H1 (cell line): ENCODE data around the gene EPS8. TPM values are rescaled to one million over a fixed set of nuclear protein-coding genes. Genes with fewer than 3 reads are reported as not detected.

Experiments used
- CTCF ChIA-PET: fragments of 300-600 bp; sonication (Branson Sonifier 250); formaldehyde crosslinking; loops from one replicate; lab custom pipeline; 2021; ENCODE audit not compliant: partially characterized antibody; lab: Charles Lee
- POLR2A ChIA-PET: fragments of 300-600 bp; sonication (Branson Sonifier 250); formaldehyde crosslinking; loops from one replicate; lab custom pipeline; 2021; ENCODE audit warnings: inconsistent platforms; ENCODE audit not compliant: partially characterized antibody; lab: Charles Lee
- DNase-seq, 2 experiments: peaks; one replicate each; pipeline versions ENCODE4 v3.0.0 to v3.0.0-alpha.2; 2010 to 2022; ENCODE audit warnings: low spot score in 2 of 2, low read depth in 1 of 2, mixed read lengths in 1 of 2
- FAIRE-seq: peaks from 2 replicates; lab custom pipeline; 2011; peaks lifted over from hg19 to GRCh38; lab: Jason Lieb, UNC
- H2AFZ ChIP-seq: 2 replicates; pipeline ENCODE4 v1.8.1; 2012; ENCODE audit warnings: low read length, inconsistent platforms
- H2AK5ac ChIP-seq: 2 replicates; pipeline ENCODE4 v1.6.1; 2013; ENCODE audit warnings: low read depth, low read length
- H2BK120ac ChIP-seq: replicated peaks from 2 replicates; pipeline ENCODE3; 2013; ENCODE audit warnings: low read depth, low read length, inconsistent platforms
- H2BK12ac ChIP-seq: 2 replicates; pipeline ENCODE4 v1.6.1; 2013; ENCODE audit warnings: low read depth, low read length
- H2BK15ac ChIP-seq: 2 replicates; pipeline ENCODE4 v1.6.1; 2013; ENCODE audit warnings: low read length
- H2BK20ac ChIP-seq: 2 replicates; pipeline ENCODE4 v1.6.1; 2013; ENCODE audit warnings: low read length
- H2BK5ac ChIP-seq: 2 replicates; pipeline ENCODE4 v1.6.1; 2013; ENCODE audit warnings: low read depth, low read length
- H3K14ac ChIP-seq: 2 replicates; pipeline ENCODE4 v1.6.1; 2013; ENCODE audit warnings: inconsistent platforms; ENCODE audit not compliant: insufficient read length
- H3K18ac ChIP-seq: 2 replicates; pipeline ENCODE4 v1.6.1; 2013; ENCODE audit warnings: low read length; ENCODE audit errors: extremely low read depth
- H3K23ac ChIP-seq: 2 replicates; pipeline ENCODE4 v1.6.1; 2013; ENCODE audit warnings: inconsistent platforms; ENCODE audit not compliant: insufficient read length
- H3K23me2 ChIP-seq: 2 replicates; pipeline ENCODE4 v1.6.1; 2013; ENCODE audit warnings: low read depth, low read length
- H3K27ac ChIP-seq: 2 replicates; pipeline ENCODE4 v1.6.1; 2011; ENCODE audit warnings: low read depth, low read length, inconsistent platforms
- H3K27me3 ChIP-seq, 4 experiments: replicated peaks in 1 of 4; 1 replicate in 1 of 4; 2 replicates in 3 of 4; pipeline versions ENCODE4 v1.6.1 to v1.8.1; 2011 to 2013; ENCODE audit warnings: low read length in 3 of 4, mild to moderate bottlenecking in 3 of 4, inconsistent platforms in 2 of 4, mixed read lengths in 2 of 4, moderate library complexity in 1 of 4; ENCODE audit not compliant: control insufficient read depth in 3 of 4, insufficient read depth in 3 of 4; ENCODE audit errors: extremely low read depth in 1 of 4
- H3K36me3 ChIP-seq, 4 experiments: 2 replicates each; pipeline versions ENCODE4 v1.6.1 to v1.8.1; 2011 to 2013; ENCODE audit warnings: mild to moderate bottlenecking in 4 of 4, low read length in 3 of 4, moderate library complexity in 2 of 4, control low read depth in 1 of 4, inconsistent platforms in 1 of 4; ENCODE audit not compliant: insufficient read depth in 4 of 4, control insufficient read depth in 2 of 4
- H3K4ac ChIP-seq: replicated peaks from 2 replicates; pipeline ENCODE3; 2013; ENCODE audit warnings: low read length, low read depth, mixed read lengths, inconsistent platforms; ENCODE audit not compliant: insufficient read length
- H3K4me1 ChIP-seq, 4 experiments: replicated peaks in 1 of 4; 1 replicate in 1 of 4; 2 replicates in 3 of 4; pipeline versions ENCODE4 v1.6.1 to v1.8.1; 2011 to 2013; ENCODE audit warnings: low read length in 3 of 4, inconsistent platforms in 2 of 4, mixed read lengths in 1 of 4; ENCODE audit not compliant: insufficient read depth in 4 of 4, control insufficient read depth in 3 of 4
- H3K4me2 ChIP-seq, 2 experiments: 2 replicates each; pipeline versions ENCODE4 v1.6.1 to v1.8.1; 2011 to 2013; ENCODE audit warnings: low read depth in 2 of 2, low read length in 2 of 2, control low read depth in 1 of 2, inconsistent platforms in 1 of 2, mild to moderate bottlenecking in 1 of 2; ENCODE audit not compliant: insufficient read depth in 1 of 2
- H3K4me3 ChIP-seq, 4 experiments: fragments of 200-600, 300-600 bp in 1 of 4; sonication (generic), shearing (Covaris generic), sonication (Bioruptor Twin) in 1 of 4; 2 replicates each; pipeline versions ENCODE4 v1.5.1 to v1.8.1; 2011 to 2016; ENCODE audit warnings: low read length in 4 of 4, low read depth in 3 of 4, control low read depth in 2 of 4, inconsistent platforms in 2 of 4, mild to moderate bottlenecking in 2 of 4, mixed read lengths in 1 of 4, moderate library complexity in 1 of 4; ENCODE audit not compliant: insufficient read depth in 2 of 4; ENCODE audit errors: extremely low read depth in 1 of 4
- H3K56ac ChIP-seq: replicated peaks from 2 replicates; pipeline ENCODE3; 2013; ENCODE audit warnings: low read depth, mild to moderate bottlenecking, mixed read lengths, low read length, inconsistent platforms; ENCODE audit not compliant: insufficient read length
- H3K79me1 ChIP-seq: 2 replicates; pipeline ENCODE4 v1.6.1; 2013; ENCODE audit warnings: low read depth, low read length, control low read depth
- H3K79me2 ChIP-seq, 2 experiments: 2 replicates each; pipeline versions ENCODE4 v1.6.1 to v1.8.1; 2012 to 2013; ENCODE audit warnings: low read length in 2 of 2, mild to moderate bottlenecking in 2 of 2, inconsistent platforms in 1 of 2; ENCODE audit not compliant: insufficient read depth in 2 of 2, control insufficient read depth in 1 of 2
- H3K9ac ChIP-seq, 4 experiments: replicated peaks in 1 of 4; 1 replicate in 1 of 4; 2 replicates in 3 of 4; pipeline versions ENCODE4 v1.6.1 to v1.8.1; 2011 to 2013; ENCODE audit warnings: low read depth in 3 of 4, low read length in 3 of 4, control low read depth in 2 of 4, mild to moderate bottlenecking in 2 of 4, moderate library complexity in 2 of 4, inconsistent platforms in 1 of 4; ENCODE audit errors: extremely low read depth in 1 of 4
- H3K9me3 ChIP-seq, 2 experiments: 2 replicates each; pipeline versions ENCODE4 v1.6.1 to v1.8.1; 2012 to 2013; ENCODE audit warnings: mild to moderate bottlenecking in 2 of 2, moderate library complexity in 2 of 2, control low read depth in 1 of 2, inconsistent platforms in 1 of 2, low read depth in 1 of 2, low read length in 1 of 2, mixed read lengths in 1 of 2; ENCODE audit not compliant: insufficient read depth in 2 of 2
- H4K20me1 ChIP-seq, 2 experiments: replicated peaks in 1 of 2; 2 replicates each; pipeline versions ENCODE3 to v1.8.1; 2011 to 2013; ENCODE audit warnings: inconsistent platforms in 2 of 2, low read length in 2 of 2, mild to moderate bottlenecking in 1 of 2; ENCODE audit not compliant: insufficient read depth in 2 of 2, control insufficient read depth in 1 of 2
- H4K5ac ChIP-seq: 2 replicates; pipeline ENCODE4 v1.6.1; 2013; ENCODE audit warnings: low read length, low read depth, mixed read lengths, inconsistent platforms; ENCODE audit not compliant: insufficient read length
- H4K8ac ChIP-seq: 2 replicates; pipeline ENCODE4 v1.8.0; 2013; ENCODE audit warnings: mild to moderate bottlenecking, moderate library complexity, low read length, inconsistent platforms; ENCODE audit not compliant: insufficient read depth; ENCODE audit errors: extremely low read depth
- H4K91ac ChIP-seq: replicated peaks from 2 replicates; pipeline ENCODE3; 2013; ENCODE audit warnings: low read length, mixed read lengths, inconsistent platforms; ENCODE audit not compliant: insufficient read length
- ATF3 ChIP-seq: IDR thresholded peaks from 2 replicates; pipeline ENCODE4 v1.6.1; 2011; ENCODE audit warnings: low read depth, mild to moderate bottlenecking, low read length; ENCODE audit not compliant: insufficient read depth
- BACH1 ChIP-seq: IDR thresholded peaks from 2 replicates; pipeline ENCODE4 v1.6.1; 2012; ENCODE audit warnings: low read length, improper control_type of control experiment
- FOSL1 ChIP-seq: IDR thresholded peaks from 2 replicates; pipeline ENCODE4 v1.6.1; 2011; ENCODE audit warnings: mild to moderate bottlenecking, low read depth, low read length, moderate library complexity; ENCODE audit not compliant: insufficient read depth
- GTF2F1 ChIP-seq: IDR thresholded peaks from 2 replicates; pipeline ENCODE4 v1.6.1; 2012; ENCODE audit warnings: low read depth, low read length, improper control_type of control experiment, borderline replicate concordance
- HDAC2 ChIP-seq, 2 experiments: fragments of 300-600 bp in 1 of 2; sonication (generic) in 1 of 2; IDR thresholded peaks; 2 replicates each; pipeline ENCODE4 v1.6.1; 2011 to 2012; ENCODE audit warnings: low read depth in 2 of 2, low read length in 2 of 2, mild to moderate bottlenecking in 2 of 2, moderate library complexity in 2 of 2, borderline replicate concordance in 1 of 2, inconsistent platforms in 1 of 2
- JUN ChIP-seq: IDR thresholded peaks from 2 replicates; pipeline ENCODE4 v1.6.1; 2011; ENCODE audit warnings: low read depth, mild to moderate bottlenecking, improper control_type of control experiment, low read length
- KDM4A ChIP-seq: IDR thresholded peaks from one replicate; pipeline ENCODE4 v1.7.1; 2012; ENCODE audit warnings: low read depth, mild to moderate bottlenecking, moderate library complexity, low read length, inconsistent platforms; ENCODE audit not compliant: severe bottlenecking
- SP2 ChIP-seq: IDR thresholded peaks from 2 replicates; pipeline ENCODE4 v1.6.1; 2012; ENCODE audit warnings: mild to moderate bottlenecking, low read length, inconsistent platforms
- TAF7 ChIP-seq: optimal IDR thresholded peaks from 2 replicates; pipeline ENCODE3; 2011; ENCODE audit warnings: low read depth, mild to moderate bottlenecking, inconsistent platforms, low read length, moderate library complexity, borderline replicate concordance
- USF2 ChIP-seq: IDR thresholded peaks from 2 replicates; pipeline ENCODE4 v1.6.1; 2011; ENCODE audit warnings: low read length, improper control_type of control experiment
- YY1 ChIP-seq: IDR thresholded peaks from 2 replicates; pipeline ENCODE4 v1.6.1; 2011; ENCODE audit warnings: low read depth, mild to moderate bottlenecking, low read length
- ZNF274 ChIP-seq: IDR thresholded peaks from 2 replicates; pipeline ENCODE4 v1.7.0; 2012; ENCODE audit warnings: low read length, borderline replicate concordance; ENCODE audit errors: extremely low read depth
- WGBS, 2 experiments: shearing (Covaris generic) in 1 of 2; methylation state at CpG; one replicate each; pipeline versions ENCODE4 v1.1.6 to v1.1.7; 2013 to 2015; ENCODE audit warnings: low lambda C conversion rate in 2 of 2, mixed read lengths in 2 of 2, inconsistent platforms in 1 of 2, low coverage in 1 of 2, missing lambda C conversion rate in 1 of 2; ENCODE audit not compliant: insufficient replicate concordance in 2 of 2, insufficient coverage in 1 of 2, insufficient read length in 1 of 2; ENCODE audit errors: extremely low coverage in 1 of 2, missing lambda C conversion rate in 1 of 2; 5-methylcytosine and 5-hydroxymethylcytosine counted together
- polyA plus RNA-seq, 7 experiments: library from polyadenylated mRNA; depleted of rRNA in 3 of 7; stranded (reverse) in 5 of 7; unstranded in 2 of 7; fragments of >200 nt in 5 of 7; fragments of 200-250 nt in 2 of 7; gene quantifications; 1 replicate in 5 of 7; 2 replicates in 1 of 7; 4 replicates in 1 of 7; pipeline versions ENCODE4 v1.2.1 to v1.2.3, GENCODE V29; 2011 to 2013; ENCODE audit warnings: missing spikeins in 2 of 7, mixed read lengths in 2 of 7
- total RNA-seq: library from RNA; stranded (reverse); fragmentation: NEBNext Ultra II Directional; extraction: Animal tissue kit (Norgen Biotek cat#: 25700); gene quantifications from 2 replicates; pipeline ENCODE4 v1.2.1, GENCODE V29; 2021

EPS8 gene
- total and polyA plus RNA-seq, 2 of the 8 experiments (the other 6 are each of a cell fraction or from before 2014, with no cell fraction given), result 3.0 to 4.6 TPM

GRCh38 chr12:15688202-15688736, 100.9 kb downstream of the EPS8 start:
- Histone ChIP-seq H3K4ac (no peak overlapping the region), H3K23me2 (no peaks in the 10 kb centered on the region), H4K5ac (peak overlapping the region; percentile 24), H4K8ac (no peak overlapping the region), H2BK5ac (peak overlapping the region; percentile 29; the same call in 1 of the 2 replicates), H3K79me1 (no peaks in the 10 kb centered on the region), H3K79me2 (no peaks in the 10 kb centered on the region), H3K56ac (no peak overlapping the region), H3K4me3 (no peak overlapping the region), H3K36me3 (no peaks in the 10 kb centered on the region), H2AK5ac (no peak overlapping the region), H3K14ac (no peak overlapping the region), H4K91ac (no peak overlapping the region), H3K18ac (0 out of 2 replicates have a peak overlapping the region, but pooled peaks have one; percentile 64), H3K9ac (no peak overlapping the region), H2BK20ac (no peak overlapping the region), H2AFZ (peak overlapping the region; percentile 89), H3K4me1 (peaks cover 0 to 8% (median 5%) of the 10 kb centered on the region in 4 experiments; a peak in 4 of 7 replicates), H4K20me1 (no peaks in the 10 kb centered on the region), H2BK120ac (no peak overlapping the region), H3K27me3 (no peaks in the 10 kb centered on the region), H3K9me3 (no peaks in the 10 kb centered on the region), H3K4me2 (peak overlapping the region; percentile 37 to 47), H3K27ac (no peak overlapping the region), H2BK12ac (peak overlapping the region; percentile 86), H3K23ac (no peak overlapping the region), H2BK15ac (peak overlapping the region; percentile 89; the same call in 1 of the 2 replicates)
- DNase-seq, result peak in 1 of 2 experiments; percentile 47
- CTCF ChIA-PET, result no interaction called here
- no peak for FAIRE-seq
- WGBS, 2 experiments, result 81% methylated on average over 8 of the region's 8 CpGs; no CpG with 5 or more reads in 1 of the 2 experiments
- POLR2A ChIA-PET, result no interaction called here
- TF ChIP-seq GTF2F1 (no peak), YY1 (no peak), ATF3 (no peak), USF2 (no peak), TAF7 (no peak), FOSL1 (no peak), HDAC2 (IDR thresholded peaks at IDR 0.05; ENCODE audit: borderline replicate concordance in 1 of 2, low read depth in 2 of 2, low read length in 2 of 2) (no peak), JUN (no peak), ZNF274 (no peak), BACH1 (no peak), KDM4A (no peak), SP2 (no peak)
